SK-N-SH (cell line): Measurements from ENCODE around the gene TXNDC11. TPM values are rescaled to one million over a fixed set of nuclear protein-coding genes. Genes with fewer than 3 reads are reported as not detected.
A peak's percentile ranks its signal among the peaks of the same experiment; 100 is the strongest.

Source experiments
- CTCF ChIA-PET: fragments of 300-600, 350-600 bp; formaldehyde crosslinking; extraction: SDS; loops from one replicate; lab custom pipeline; 2021; lab: Yijun Ruan, JAX
- POLR2A ChIA-PET: fragments of 350-600 bp; sonication (Branson Sonifier 250); formaldehyde crosslinking; extraction: SDS; loops from one replicate; lab custom pipeline; 2020; ENCODE audit warnings: antibody characterized with exemption, inconsistent platforms; lab: Yijun Ruan, JAX
- DNase-seq: peaks from one replicate; pipeline ENCODE4 v3.0.0; 2012
- H2AFZ ChIP-seq: fragments of 200-600 bp; sonication (generic); 2 replicates; pipeline ENCODE4 v1.8.1; 2016; ENCODE audit warnings: antibody characterized with exemption, mild to moderate bottlenecking, low read depth
- H3F3A ChIP-seq: fragments of 200-600 bp; sonication (generic); replicated peaks from 2 replicates; pipeline ENCODE3; 2016; ENCODE audit warnings: antibody characterized with exemption, mild to moderate bottlenecking; ENCODE audit not compliant: insufficient read depth
- H3K27ac ChIP-seq, 2 experiments: fragments of 200-500 bp in 1 of 2; fragments of 200-600 bp in 1 of 2; sonication (Bioruptor generic) in 1 of 2; sonication (generic), shearing (Covaris generic) in 1 of 2; 2 replicates each; pipeline versions ENCODE4 v1.5.1 to v1.6.1; 2014 to 2016; ENCODE audit warnings: low read depth in 2 of 2, inconsistent platforms in 1 of 2, low read length in 1 of 2, mild to moderate bottlenecking in 1 of 2, mixed read lengths in 1 of 2
- H3K27me3 ChIP-seq: fragments of 200-600 bp; sonication (generic), shearing (Covaris generic); 2 replicates; pipeline ENCODE4 v1.6.1; 2016; ENCODE audit warnings: mixed run types; ENCODE audit not compliant: insufficient read depth
- H3K36me3 ChIP-seq, 2 experiments: fragments of 200-500 bp in 1 of 2; fragments of 200-600 bp in 1 of 2; sonication (Bioruptor generic) in 1 of 2; sonication (generic) in 1 of 2; replicated peaks in 1 of 2; 2 replicates each; pipeline versions ENCODE3 to v1.5.1; 2014 to 2016; ENCODE audit warnings: low read length in 1 of 2, mild to moderate bottlenecking in 1 of 2; ENCODE audit not compliant: insufficient read depth in 2 of 2, control insufficient read depth in 1 of 2
- H3K4me1 ChIP-seq, 2 experiments: fragments of 200-500 bp in 1 of 2; fragments of 200-600 bp in 1 of 2; sonication (Bioruptor generic) in 1 of 2; sonication (generic), shearing (Covaris generic) in 1 of 2; 2 replicates each; pipeline versions ENCODE4 v1.5.1 to v1.6.1; 2014 to 2016; ENCODE audit warnings: low read depth in 1 of 2, low read length in 1 of 2, mixed run types in 1 of 2; ENCODE audit not compliant: insufficient read depth in 2 of 2, control insufficient read depth in 1 of 2
- H3K4me2 ChIP-seq: fragments of 200-600 bp; sonication (generic), shearing (Covaris generic); 2 replicates; pipeline ENCODE4 v1.6.1; 2017; ENCODE audit warnings: mixed run types
- H3K4me3 ChIP-seq, 2 experiments: fragments of 200-500 bp in 1 of 2; fragments of 200-600 bp in 1 of 2; sonication (Bioruptor generic) in 1 of 2; sonication (generic), shearing (Covaris generic) in 1 of 2; 2 replicates each; pipeline versions ENCODE4 v1.5.1 to v1.8.1; 2014 to 2016; ENCODE audit warnings: low read depth in 2 of 2, inconsistent platforms in 1 of 2, low read length in 1 of 2, mild to moderate bottlenecking in 1 of 2, mixed read lengths in 1 of 2, moderate library complexity in 1 of 2
- H3K79me2 ChIP-seq: fragments of 200-600 bp; sonication (generic); 2 replicates; pipeline ENCODE4 v1.8.1; 2017; ENCODE audit warnings: mild to moderate bottlenecking; ENCODE audit not compliant: insufficient read depth
- H3K9ac ChIP-seq: fragments of 200-600 bp; sonication (generic); 2 replicates; pipeline ENCODE4 v1.6.1; 2017; ENCODE audit warnings: mixed run types
- H3K9me2 ChIP-seq: fragments of 200-600 bp; sonication (generic); 2 replicates; pipeline ENCODE4 v1.6.1; 2017; ENCODE audit warnings: mixed run types
- H3K9me3 ChIP-seq: fragments of 200-600 bp; sonication (generic); 2 replicates; pipeline ENCODE4 v1.6.1; 2017; ENCODE audit warnings: mixed run types, mild to moderate bottlenecking, moderate library complexity
- H4K20me1 ChIP-seq: fragments of 200-600 bp; sonication (generic); 2 replicates; pipeline ENCODE4 v1.6.1; 2017; ENCODE audit warnings: mild to moderate bottlenecking, mixed run types; ENCODE audit not compliant: insufficient read depth
- CHD2 ChIP-seq: fragments of 150-350 bp; IDR thresholded peaks from 2 replicates; pipeline ENCODE4 v1.6.1; 2018; ENCODE audit warnings: low read length; ENCODE audit not compliant: partially characterized antibody
- ELF1 ChIP-seq: IDR thresholded peaks from 2 replicates; pipeline ENCODE4 v1.4.0; 2012
- EP300 ChIP-seq, 2 experiments: IDR thresholded peaks; 2 replicates each; pipeline versions ENCODE4 v1.4.0 to v1.6.1; 2012; ENCODE audit warnings: borderline replicate concordance in 1 of 2, low read depth in 1 of 2, low read length in 1 of 2
- FOSL2 ChIP-seq: IDR thresholded peaks from 2 replicates; pipeline ENCODE4 v1.4.0; 2012; ENCODE audit warnings: low read depth, mild to moderate bottlenecking, moderate library complexity, borderline replicate concordance
- FOXJ3 ChIP-seq: sonication (generic); formaldehyde crosslinking; IDR thresholded peaks from 2 replicates; pipeline ENCODE4 v1.5.1; 2020; ENCODE audit warnings: mild to moderate bottlenecking, missing genetic modification reagents
- GABPA ChIP-seq: IDR thresholded peaks from 2 replicates; pipeline ENCODE4 v1.4.0; 2012; ENCODE audit warnings: low read depth, mild to moderate bottlenecking
- GATA2 ChIP-seq: sonication (generic); formaldehyde crosslinking; IDR thresholded peaks from 2 replicates; pipeline ENCODE4 v1.5.0; 2020; ENCODE audit warnings: mild to moderate bottlenecking, missing genetic modification reagents
- IRF3 ChIP-seq: fragments of 150-350 bp; IDR thresholded peaks from 2 replicates; pipeline ENCODE4 v1.6.1; 2016; ENCODE audit warnings: mild to moderate bottlenecking, low read depth, low read length
- JUND ChIP-seq: IDR thresholded peaks from 2 replicates; pipeline ENCODE4 v1.4.0; 2012
- MAX ChIP-seq: IDR thresholded peaks from 2 replicates; pipeline ENCODE4 v1.4.0; 2012; ENCODE audit warnings: low read depth
- MXI1 ChIP-seq: IDR thresholded peaks from 2 replicates; pipeline ENCODE4 v1.6.1; 2012; ENCODE audit warnings: mild to moderate bottlenecking, low read depth, low read length, improper control_type of control experiment
- NRF1 ChIP-seq: IDR thresholded peaks from 2 replicates; pipeline ENCODE4 v1.6.1; 2012; ENCODE audit warnings: low read depth, mild to moderate bottlenecking, low read length
- PBX3 ChIP-seq: IDR thresholded peaks from 2 replicates; pipeline ENCODE4; 2012
- POLR2AphosphoS5 ChIP-seq: IDR thresholded peaks from 2 replicates; pipeline ENCODE4 v1.6.1; 2012; ENCODE audit warnings: low read depth, low read length
- RAD21 ChIP-seq: IDR thresholded peaks from 2 replicates; pipeline ENCODE4 v1.6.1; 2012; ENCODE audit warnings: mild to moderate bottlenecking, low read length
- REST ChIP-seq: IDR thresholded peaks from 2 replicates; pipeline ENCODE4 v1.6.1; 2012; ENCODE audit warnings: mild to moderate bottlenecking, low read depth, low read length, moderate library complexity
- RFX5 ChIP-seq: IDR thresholded peaks from 2 replicates; pipeline ENCODE4 v1.6.1; 2012; ENCODE audit warnings: mild to moderate bottlenecking, improper control_type of control experiment, low read length
- RXRA ChIP-seq: IDR thresholded peaks from 2 replicates; pipeline ENCODE4 v1.4.0; 2012; ENCODE audit warnings: low read depth, mild to moderate bottlenecking, borderline replicate concordance
- SIN3A ChIP-seq: IDR thresholded peaks from 2 replicates; pipeline ENCODE4 v1.6.1; 2012; ENCODE audit warnings: low read depth, mild to moderate bottlenecking, low read length, moderate library complexity, borderline replicate concordance
- SMC3 ChIP-seq: IDR thresholded peaks from 2 replicates; pipeline ENCODE4 v1.6.1; 2012; ENCODE audit warnings: low read depth, low read length, improper control_type of control experiment
- TAF1 ChIP-seq: IDR thresholded peaks from 2 replicates; pipeline ENCODE4 v1.6.1; 2012; ENCODE audit warnings: low read depth, mild to moderate bottlenecking, low read length, moderate library complexity, borderline replicate concordance
- TCF12 ChIP-seq: IDR thresholded peaks from 2 replicates; pipeline ENCODE4 v1.4.0; 2012
- TEAD4 ChIP-seq: IDR thresholded peaks from 2 replicates; pipeline ENCODE4 v1.4.0; 2012; ENCODE audit warnings: mild to moderate bottlenecking, borderline replicate concordance; ENCODE audit not compliant: insufficient read depth
- WGBS: methylation state at CpG from one replicate; pipeline ENCODE4 v1.1.6; 2017; ENCODE audit warnings: low lambda C conversion rate; 5-methylcytosine and 5-hydroxymethylcytosine counted together
- polyA plus RNA-seq, 3 experiments: library from polyadenylated mRNA; depleted of rRNA; stranded (reverse); fragments of >200 nt; gene quantifications; 2 replicates each; pipeline ENCODE4 v1.2.3, GENCODE V29; 2012

The TXNDC11 gene
- 37.0 and 39.6 TPM in 2 replicates for polyA plus RNA-seq (2012; rRNA removed)
- 27.5 and 32.6 TPM in 2 replicates for polyA plus RNA-seq (2012; cell fraction: cytosol; rRNA removed)
- 39.7 and 55.5 TPM in 2 replicates for polyA plus RNA-seq (2012; cell fraction: nucleus; rRNA removed)

- H3K36me3 ChIP-seq = peaks cover 3 to 10% of the 10 kb centered on the region in 2 experiments
- H3K9me3 ChIP-seq = no peaks in the 10 kb centered on the region
- H3K27ac ChIP-seq = peak within 1 kb of the TSS; percentile 78 to 88
- whole genome bisulfite sequencing = 4% methylated on average over 52 of the region's 96 CpGs
- ChIA-PET POLR2A (interaction anchor here (0.6 to 2.1 kb wide), 8 partner anchors 8 to 472 kb away, joined by 3 to 16 read pairs (median 4); partner anchors contain the start of gene ZC3H7A), CTCF (interaction anchor here (0.7 to 4.2 kb wide), 6 partner anchors 20 to 346 kb away, joined by 3 to 20 read pairs (median 4); partner anchors contain the start of gene ZC3H7A)
- H3K9me2 ChIP-seq = no peaks in the 10 kb centered on the region
- H3K79me2 ChIP-seq = peaks cover 50% of the 10 kb centered on the region
- peaks cover 6 to 14% of the 10 kb centered on the region in 2 experiments; a peak in 3 of 4 replicates for H3K4me1 ChIP-seq
- TF ChIP-seq NRF1 (peak; percentile 76), TCF12 (no peak), MXI1 (peak; percentile 29; the same call in 1 of the 2 replicates), SIN3A (no peak), TEAD4 (no peak), POLR2AphosphoS5 (peak; percentile 82), TAF1 (peak; percentile 85), GATA2 (no peak), REST (0 out of 2 replicates have a peak, but pooled peaks have one; percentile 3), RXRA (peak; percentile 73; the same call in 1 of the 2 replicates), FOSL2 (no peak), RAD21 (no peak), JUND (no peak), MAX (peak; percentile 10; the same call in 1 of the 2 replicates), IRF3 (no peak), GABPA (no peak), SMC3 (no peak), ELF1 (0 out of 2 replicates have a peak, but pooled peaks have one; percentile 36), EP300 (IDR thresholded peaks at IDR 0.05; ENCODE audit: borderline replicate concordance in 1 of 2, low read depth in 1 of 2, low read length in 1 of 2) (peak in 1 of 2 experiments; percentile 29; a peak in 1 of 4 replicates), CHD2 (peak; percentile 23), PBX3 (no peak), FOXJ3 (CRISPR knock-in tag) (peak; percentile 49; the same call in 1 of the 2 replicates), RFX5 (no peak)
- peak within 1 kb of the TSS; percentile 87 for H3K9ac ChIP-seq
- peak within 1 kb of the TSS; percentile 72 to 87 for H3K4me3 ChIP-seq
- peaks cover 9% of the 10 kb centered on the region for H3F3A ChIP-seq
- peaks cover 39% of the 10 kb centered on the region for H4K20me1 ChIP-seq
- no peaks in the 10 kb centered on the region for H3K27me3 ChIP-seq
- peak; percentile 98 for DNase-seq
- H2AFZ ChIP-seq = peak within 1 kb of the TSS; percentile 88
- H3K4me2 ChIP-seq = peak within 1 kb of the TSS; percentile 93
Measured at GRCh38 chr16:11742536-11743307, at the start of gene TXNDC11. TXNDC11 (minus strand) TSS chr16:11742857; CDS start chr16:11742730, 127 bp downstream.
